Right atrium auricular region (tissue), 2 donors: Measurements from ENCODE around the gene LIF. TPM values are rescaled to one million over a fixed set of nuclear protein-coding genes. Genes with fewer than 3 reads are reported as not detected.

Experiments used
- DNase-seq: peaks from one replicate; pipeline ENCODE4 v3.0.0-alpha.2; 2019; ENCODE audit warnings: low spot score
- H3K27ac ChIP-seq, 2 donors: fragments of 200-600 bp; sonication (generic); 1 replicate in 1 of 2; 2 replicates in 1 of 2; pipeline ENCODE4 v1.5.1; 2016 to 2019
- H3K27me3 ChIP-seq, 2 donors: fragments of 200-600 bp; sonication (generic); one replicate each; pipeline versions ENCODE4 v1.5.1 to v1.6.0; 2017 to 2019
- H3K36me3 ChIP-seq: fragments of 200-600 bp; sonication (generic); one replicate; pipeline ENCODE4 v1.5.1; 2016
- H3K4me1 ChIP-seq, 2 donors: fragments of 200-600 bp; sonication (generic); one replicate each; pipeline versions ENCODE4 v1.5.1 to v1.6.0; 2017 to 2019
- H3K4me3 ChIP-seq, 2 donors: fragments of 200-600 bp; sonication (generic); 1 replicate in 1 of 2; 2 replicates in 1 of 2; pipeline ENCODE4 v1.5.1; 2017 to 2019; ENCODE audit warnings: mild to moderate bottlenecking in 1 of 2, moderate library complexity in 1 of 2
- H3K9me3 ChIP-seq, 2 donors: fragments of 200-600 bp; sonication (generic); one replicate each; pipeline ENCODE4 v1.5.1; 2019
- total RNA-seq, 2 donors: library from RNA; depleted of rRNA; stranded (reverse); fragments of >200 nt; gene quantifications; one replicate each; pipeline ENCODE4 v1.1.0, GENCODE V29; 2016
- TF ChIP-seq, protein P1 (sequence below), 2 donors: fragments of 200-600 bp; sonication (generic); IDR thresholded peaks; one replicate each; pipeline ENCODE4 v1.5.1; 2019; ENCODE audit warnings: antibody characterized with exemption in 2 of 2

Gene LIF
- total RNA-seq, 2 donors from 2014 or later: 0.79 to 8.9 TPM

DNA sequence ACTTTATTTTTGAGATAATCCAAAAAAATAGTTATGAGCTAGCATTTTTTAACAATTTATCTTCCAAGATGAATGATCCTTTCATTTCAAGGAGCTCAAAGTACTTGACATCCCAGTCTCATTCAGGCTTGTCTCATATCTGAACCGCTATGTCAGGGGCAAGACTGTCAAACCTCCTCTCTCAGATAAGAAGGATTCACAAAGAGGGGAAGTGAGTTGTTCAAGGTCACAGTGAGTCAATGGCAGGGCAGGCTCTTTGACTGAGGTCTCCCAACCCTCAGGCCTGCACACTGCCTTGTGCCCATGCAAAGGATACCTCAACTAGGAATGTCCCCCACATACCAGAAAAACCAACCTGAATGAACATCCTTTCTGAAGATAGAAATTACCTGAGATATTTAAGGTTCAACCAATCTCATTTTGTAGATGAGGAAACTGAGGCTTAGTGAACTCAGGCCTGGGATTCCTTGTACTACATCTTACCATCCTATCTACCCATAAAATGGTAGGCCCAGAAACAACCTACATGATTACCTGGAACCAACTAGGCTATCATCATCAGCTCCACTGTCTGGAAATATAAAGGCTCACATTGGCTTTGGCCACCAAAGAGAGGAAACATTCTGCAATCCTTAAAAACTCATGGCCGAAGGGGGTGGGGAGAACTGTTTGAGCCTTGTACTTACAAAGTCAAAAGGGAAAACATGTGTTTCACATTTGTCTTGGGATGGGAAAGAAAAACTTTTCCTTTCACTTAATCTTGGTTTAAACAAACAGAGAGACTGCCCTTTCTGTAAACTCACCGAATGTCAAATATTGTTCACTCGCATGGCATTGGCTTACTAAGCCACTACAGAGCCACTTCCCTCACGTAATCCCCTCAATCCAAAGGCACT lies 51.1 kb downstream of the LIF start:
- Histone ChIP-seq H3K9me3 (no peaks in the 10 kb centered on the region), H3K27me3 (no peaks in the 10 kb centered on the region), H3K36me3 (no peaks in the 10 kb centered on the region), H3K4me3 (peak overlapping the region in 1 of 2 donors; percentile 6), H3K4me1 (peaks cover 0 to 22% of the 10 kb centered on the region in 2 donors), H3K27ac (peak overlapping the region; percentile 69 to 71)
- DNase-seq: no peak
- TF ChIP-seq, protein P1, sequence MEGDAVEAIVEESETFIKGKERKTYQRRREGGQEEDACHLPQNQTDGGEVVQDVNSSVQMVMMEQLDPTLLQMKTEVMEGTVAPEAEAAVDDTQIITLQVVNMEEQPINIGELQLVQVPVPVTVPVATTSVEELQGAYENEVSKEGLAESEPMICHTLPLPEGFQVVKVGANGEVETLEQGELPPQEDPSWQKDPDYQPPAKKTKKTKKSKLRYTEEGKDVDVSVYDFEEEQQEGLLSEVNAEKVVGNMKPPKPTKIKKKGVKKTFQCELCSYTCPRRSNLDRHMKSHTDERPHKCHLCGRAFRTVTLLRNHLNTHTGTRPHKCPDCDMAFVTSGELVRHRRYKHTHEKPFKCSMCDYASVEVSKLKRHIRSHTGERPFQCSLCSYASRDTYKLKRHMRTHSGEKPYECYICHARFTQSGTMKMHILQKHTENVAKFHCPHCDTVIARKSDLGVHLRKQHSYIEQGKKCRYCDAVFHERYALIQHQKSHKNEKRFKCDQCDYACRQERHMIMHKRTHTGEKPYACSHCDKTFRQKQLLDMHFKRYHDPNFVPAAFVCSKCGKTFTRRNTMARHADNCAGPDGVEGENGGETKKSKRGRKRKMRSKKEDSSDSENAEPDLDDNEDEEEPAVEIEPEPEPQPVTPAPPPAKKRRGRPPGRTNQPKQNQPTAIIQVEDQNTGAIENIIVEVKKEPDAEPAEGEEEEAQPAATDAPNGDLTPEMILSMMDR (IDR thresholded peaks at IDR 0.05): no peak

- H3K4me1 ChIP-seq: peaks cover 0 to 22% of the 10 kb centered on the region in 2 donors
- no peaks in the 10 kb centered on the region for H3K27me3 ChIP-seq
- DNase-seq: no peak
- H3K36me3 ChIP-seq: no peaks in the 10 kb centered on the region
- no peak overlapping the region for H3K4me3 ChIP-seq
- no peaks in the 10 kb centered on the region for H3K9me3 ChIP-seq
- TF ChIP-seq, protein P1 (IDR thresholded peaks at IDR 0.05): no peak
- no peak overlapping the region for H3K27ac ChIP-seq
These were observed 53.4 kb downstream of the LIF start for GRCh38 chr22:30193031-30193775.

DNA sequence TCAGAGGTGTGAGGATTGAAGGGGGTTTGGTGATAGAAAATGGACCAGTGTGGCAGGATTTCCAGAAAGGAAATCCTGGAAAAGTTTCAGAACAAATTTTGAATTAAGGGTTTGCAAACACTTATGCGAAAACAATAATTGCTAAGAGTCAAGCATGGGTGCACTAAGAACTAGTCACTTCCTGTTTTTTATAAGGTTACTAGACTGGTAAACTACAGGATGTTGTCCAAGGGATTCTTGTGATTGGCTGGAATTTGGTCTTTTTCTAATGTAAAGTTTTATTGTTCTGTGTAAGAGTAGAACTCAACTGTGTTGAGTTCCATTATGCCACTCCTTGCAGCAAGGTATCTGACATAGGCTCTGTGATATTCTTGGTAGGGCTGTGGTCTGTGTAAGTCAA lies 54.1 kb downstream of the LIF start:
- TF ChIP-seq, protein P1 (IDR thresholded peaks at IDR 0.05): no peak
- H3K27me3 ChIP-seq: no peaks in the 10 kb centered on the region
- peaks cover 0 to 22% of the 10 kb centered on the region in 2 donors for H3K4me1 ChIP-seq

GRCh38 chr22:30191040-30191701 lies 55.4 kb downstream of the LIF start:
- TF ChIP-seq, protein P1 (IDR thresholded peaks at IDR 0.05): no peak
- H3K4me3 ChIP-seq: no peak overlapping the region
- no peak for DNase-seq
- no peaks in the 10 kb centered on the region for H3K9me3 ChIP-seq
- H3K36me3 ChIP-seq: no peaks in the 10 kb centered on the region
- peaks cover 0 to 11% of the 10 kb centered on the region in 2 donors for H3K4me1 ChIP-seq
- no peak overlapping the region for H3K27ac ChIP-seq
- no peaks in the 10 kb centered on the region for H3K27me3 ChIP-seq

More for the DNA sequence above, 54.1 kb downstream of the LIF start:
- Histone ChIP-seq H3K4me3 (no peak overlapping the region), H3K36me3 (no peaks in the 10 kb centered on the region), H3K27ac (no peak overlapping the region), H3K9me3 (no peaks in the 10 kb centered on the region)
- no peak for DNase-seq

DNA sequence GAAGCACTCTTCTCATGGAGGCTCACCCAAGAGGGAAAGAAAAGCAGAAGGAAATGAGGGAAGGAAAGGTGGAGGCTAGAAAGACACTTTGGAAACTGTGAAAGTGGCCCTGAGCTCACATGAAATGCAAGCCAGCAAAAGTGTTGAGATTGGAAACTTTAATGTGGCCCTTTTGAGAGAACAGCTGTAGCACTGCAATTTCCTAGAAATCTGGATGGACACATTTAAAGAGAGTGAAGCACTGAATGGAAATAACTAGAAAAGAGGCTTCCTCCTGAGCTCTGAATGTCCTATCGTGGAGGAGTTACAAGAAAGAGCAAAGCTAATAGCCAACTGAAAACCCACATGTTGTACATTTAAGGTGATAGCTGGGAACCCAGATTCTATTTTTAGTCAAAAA lies 56.0 kb downstream of the LIF start:
- H3K4me3 ChIP-seq: no peak overlapping the region
- H3K4me1 ChIP-seq: peaks cover 0 to 5% of the 10 kb centered on the region in 2 donors
- no peaks in the 10 kb centered on the region for H3K27me3 ChIP-seq
- TF ChIP-seq, protein P1 (IDR thresholded peaks at IDR 0.05): no peak
- no peaks in the 10 kb centered on the region for H3K36me3 ChIP-seq
- H3K9me3 ChIP-seq: no peaks in the 10 kb centered on the region
- DNase-seq: no peak
- H3K27ac ChIP-seq: no peak overlapping the region

Other genes starting within 250 kb of the LIF start
- gene HORMAD2, start 166.3 kb downstream of the LIF start, total RNA-seq: not detected
- 1 to 10 TPM in 1 of 2 donors, under 1 TPM in 1; 0.63 to 1.6 TPM for gene OSM, start 20.1 kb upstream of the LIF start, total RNA-seq
- 10 to 100 TPM in 1 of 2 donors, 1 to 10 TPM in 1; 8.1 to 12.5 TPM for gene CASTOR1, start 42.7 kb upstream of the LIF start, total RNA-seq
- gene TBC1D10A, start 80.2 kb upstream of the LIF start, total RNA-seq: 1 to 10 TPM; 5.9 to 9.3 TPM
- gene SF3A1, start 110.1 kb upstream of the LIF start, total RNA-seq: 10 to 100 TPM; 52.3 to 81.1 TPM
- under 1 TPM; 0.26 to 0.55 TPM for gene CCDC157, start 110.2 kb upstream of the LIF start, total RNA-seq
- 1 to 10 TPM; 5.6 to 7.5 TPM for gene RNF215, start 140.7 kb upstream of the LIF start, total RNA-seq
- gene SEC14L2, start 150.3 kb upstream of the LIF start, total RNA-seq: 1 to 10 TPM in 1 of 2 donors, under 1 TPM in 1; 0.89 to 2.8 TPM
- 10 to 100 TPM; 18.4 to 38.8 TPM for gene MTFP1, start 179.0 kb upstream of the LIF start, total RNA-seq
- not detected for gene SEC14L3, start 225.3 kb upstream of the LIF start, total RNA-seq